ENCODE measurements around the gene ATP5F1E.
"Not testable (repeated sequence)": the region's sequence is repeated elsewhere in the genome, so short reads cannot be mapped to it uniquely, and the experiment has no call there.

ATP5F1E gene

GRCh38 chr20:59019217-59019616 lies 12.9 kb downstream of the ATP5F1E start, which contains the start of gene TUBB1:
Gene TUBB1 (plus strand): TSS chr20:59019429. CDS start chr20:59019523, 94 bp downstream.
- no peak for DNase-seq

- no peak for DNase-seq
Observed at GRCh38 chr20:59018817-59019216, 13.3 kb downstream of the ATP5F1E start.

- no peak for DNase-seq
Observed at GRCh38 chr20:59017493-59018231, 14.5 kb downstream of the ATP5F1E start.

- DNase-seq, result no peak
Observed at GRCh38 chr20:59016795-59017492, 15.2 kb downstream of the ATP5F1E start.

GRCh38 chr20:59015812-59016711 lies 16.1 kb downstream of the ATP5F1E start:
- no peak for DNase-seq

- DNase-seq, result no peak
Observed at GRCh38 chr20:59015411-59015810, 16.7 kb downstream of the ATP5F1E start.

GRCh38 chr20:59014680-59015389 lies 17.3 kb downstream of the ATP5F1E start:
- no peak for DNase-seq

GRCh38 chr20:59013959-59014608 lies 18.1 kb downstream of the ATP5F1E start:
- peak; percentile 81 for DNase-seq

GRCh38 chr20:59013031-59013951 lies 18.8 kb downstream of the ATP5F1E start:
- no peak for DNase-seq

GRCh38 chr20:59011874-59012157 lies 20.3 kb downstream of the ATP5F1E start:
- DNase-seq, result not testable (repeated sequence)

- DNase-seq, result peak; percentile 95
Observed at GRCh38 chr20:59010995-59011873, 20.9 kb downstream of the ATP5F1E start.

- peak; percentile 14 for DNase-seq
Observed at GRCh38 chr20:59010321-59010994, 21.7 kb downstream of the ATP5F1E start.

GRCh38 chr20:59008715-59009336 lies 23.3 kb downstream of the ATP5F1E start:
- no peak for DNase-seq

- DNase-seq, result no peak
Observed at GRCh38 chr20:59007665-59008511, 24.2 kb downstream of the ATP5F1E start.

- peak; percentile 54 for DNase-seq
Observed at GRCh38 chr20:59006864-59007664, 25.1 kb downstream of the ATP5F1E start, which contains the start of gene CTSZ. Gene CTSZ (minus strand): TSS chr20:59007254. CDS start chr20:59007128, 126 bp downstream.

GRCh38 chr20:59006167-59006863 lies 25.8 kb downstream of the ATP5F1E start:
- no peak for DNase-seq
